ENCODE measurements around the gene HECTD3.
"Not testable (repeated sequence)": the region's sequence is repeated elsewhere in the genome, so short reads cannot be mapped to it uniquely, and the experiment has no call there.

The HECTD3 gene

DNA sequence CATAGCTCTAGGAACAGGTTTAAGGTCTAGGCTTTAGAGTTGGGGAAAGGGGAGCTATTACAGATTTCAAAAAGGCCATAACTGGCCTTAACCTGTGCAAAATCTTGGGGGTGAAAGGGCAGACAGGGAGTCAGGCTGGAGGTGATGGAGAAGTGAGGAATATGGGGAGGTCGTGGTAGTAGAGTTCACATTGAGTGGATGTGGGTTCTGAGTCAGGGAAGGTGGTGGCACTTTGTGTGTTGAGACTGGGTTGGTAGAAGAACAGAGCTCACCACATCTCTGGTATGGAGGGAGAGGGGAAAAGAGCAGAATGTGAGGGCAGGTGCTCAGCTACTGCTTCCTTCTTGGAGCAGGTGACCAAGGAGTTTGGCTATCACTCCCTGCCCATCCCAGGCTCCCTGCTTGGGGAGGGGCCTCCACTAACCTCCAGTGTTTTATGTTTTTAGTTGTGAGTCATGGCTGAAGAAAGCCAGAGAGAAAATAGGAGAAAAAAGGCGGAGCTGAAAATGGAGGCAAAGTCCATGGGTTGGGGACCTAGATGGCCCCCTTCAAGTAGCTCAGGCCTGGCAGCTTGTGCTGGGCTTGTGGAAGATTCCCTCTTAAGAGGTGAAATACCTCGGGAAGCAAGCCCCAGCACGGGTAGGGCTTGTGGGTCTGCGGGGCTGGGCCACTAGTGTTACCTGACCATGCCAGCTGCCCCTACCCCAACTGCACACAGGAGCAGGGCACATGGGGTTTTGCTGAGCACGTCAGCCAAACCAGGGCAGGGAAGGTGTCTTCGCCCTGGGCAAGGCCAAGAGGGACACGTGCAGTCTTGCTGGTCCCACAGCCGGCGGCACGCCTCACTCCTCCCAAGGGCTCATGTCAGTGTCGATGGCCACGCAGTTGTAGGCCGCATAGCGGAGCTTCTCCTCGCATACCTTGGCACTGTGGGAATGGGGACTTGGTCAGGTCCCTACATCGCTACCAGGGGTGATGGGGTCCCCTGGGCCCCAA, 8.2 kb downstream of the HECTD3 start:
- H3K9me3 ChIP-seq, result no peaks in the 10 kb centered on the region
- DNase-seq, result no peak
- H3K4me3 ChIP-seq (ENCODE audit: low read depth, low read length), result no peak overlapping the region
- no peak for TF ChIP-seq CTCF (IDR thresholded peaks at IDR 0.05; ENCODE audit: low read depth, low read length)
- H3K36me3 ChIP-seq, result no peaks in the 10 kb centered on the region
- no peaks in the 10 kb centered on the region for H3K27me3 ChIP-seq
- H3K4me1 ChIP-seq, result no peaks in the 10 kb centered on the region

DNA sequence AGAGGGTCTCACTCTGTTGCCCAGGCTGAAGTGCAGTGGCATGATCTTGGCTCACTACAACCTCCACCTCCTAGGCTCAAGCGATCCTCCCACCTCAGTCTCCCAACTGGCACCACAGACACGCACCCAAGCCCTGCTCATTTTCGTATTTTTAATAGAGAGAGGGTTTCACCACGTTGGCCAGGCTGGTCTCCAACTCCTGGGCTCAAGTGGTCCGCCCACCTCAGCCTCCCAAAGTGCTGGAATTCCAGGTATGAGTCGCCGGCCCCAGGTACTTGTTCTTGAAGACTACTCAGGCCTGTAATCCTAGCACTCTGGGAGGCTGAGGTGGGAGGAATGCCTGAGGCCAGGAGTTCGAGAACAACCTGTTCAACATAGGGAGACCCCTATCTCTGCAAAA, 9.5 kb downstream of the HECTD3 start:
- not testable (repeated sequence) for H3K27me3 ChIP-seq; H3K9me3 ChIP-seq; DNase-seq; H3K4me3 ChIP-seq (ENCODE audit: low read depth, low read length); H3K4me1 ChIP-seq; H3K36me3 ChIP-seq

DNA sequence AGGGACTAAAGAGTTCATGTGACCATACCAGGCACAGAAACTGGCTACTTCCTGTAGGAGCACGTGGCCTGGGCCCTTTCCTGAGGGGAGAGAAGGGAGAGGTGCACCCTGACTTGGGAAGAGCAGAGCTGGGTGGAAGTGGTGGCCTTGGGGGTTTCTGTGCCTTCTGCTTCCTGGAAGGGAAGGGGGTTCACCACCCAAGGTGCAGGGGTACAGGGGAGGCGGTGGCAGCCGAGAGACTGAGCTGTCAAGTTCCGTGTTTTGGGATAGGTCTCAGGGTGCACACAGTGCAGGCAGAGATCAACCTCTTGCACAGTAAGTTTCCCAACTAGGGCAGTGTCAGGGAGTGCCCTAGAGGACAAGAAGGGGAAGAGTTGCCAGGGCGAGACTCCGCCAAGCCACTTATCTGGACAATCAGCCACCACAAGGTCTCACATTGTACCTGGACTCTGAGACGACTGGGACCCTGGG, 10.1 kb downstream of the HECTD3 start:
- Histone ChIP-seq H3K4me3 (ENCODE audit: low read depth, low read length) (no peak overlapping the region), H3K9me3 (no peaks in the 10 kb centered on the region), H3K4me1 (no peaks in the 10 kb centered on the region), H3K36me3 (no peaks in the 10 kb centered on the region), H3K27me3 (no peaks in the 10 kb centered on the region)
- DNase-seq, result no peak
- no peak for TF ChIP-seq CTCF (IDR thresholded peaks at IDR 0.05; ENCODE audit: low read depth, low read length)

GRCh38 chr1:44999232-44999631, 11.9 kb downstream of the HECTD3 start:
- no peak for DNase-seq
- Histone ChIP-seq H3K36me3 (no peaks in the 10 kb centered on the region), H3K4me1 (no peaks in the 10 kb centered on the region), H3K9me3 (no peaks in the 10 kb centered on the region), H3K27me3 (no peaks in the 10 kb centered on the region), H3K4me3 (ENCODE audit: low read depth, low read length) (no peak overlapping the region)
- no peak for TF ChIP-seq CTCF (IDR thresholded peaks at IDR 0.05; ENCODE audit: low read depth, low read length)

DNA sequence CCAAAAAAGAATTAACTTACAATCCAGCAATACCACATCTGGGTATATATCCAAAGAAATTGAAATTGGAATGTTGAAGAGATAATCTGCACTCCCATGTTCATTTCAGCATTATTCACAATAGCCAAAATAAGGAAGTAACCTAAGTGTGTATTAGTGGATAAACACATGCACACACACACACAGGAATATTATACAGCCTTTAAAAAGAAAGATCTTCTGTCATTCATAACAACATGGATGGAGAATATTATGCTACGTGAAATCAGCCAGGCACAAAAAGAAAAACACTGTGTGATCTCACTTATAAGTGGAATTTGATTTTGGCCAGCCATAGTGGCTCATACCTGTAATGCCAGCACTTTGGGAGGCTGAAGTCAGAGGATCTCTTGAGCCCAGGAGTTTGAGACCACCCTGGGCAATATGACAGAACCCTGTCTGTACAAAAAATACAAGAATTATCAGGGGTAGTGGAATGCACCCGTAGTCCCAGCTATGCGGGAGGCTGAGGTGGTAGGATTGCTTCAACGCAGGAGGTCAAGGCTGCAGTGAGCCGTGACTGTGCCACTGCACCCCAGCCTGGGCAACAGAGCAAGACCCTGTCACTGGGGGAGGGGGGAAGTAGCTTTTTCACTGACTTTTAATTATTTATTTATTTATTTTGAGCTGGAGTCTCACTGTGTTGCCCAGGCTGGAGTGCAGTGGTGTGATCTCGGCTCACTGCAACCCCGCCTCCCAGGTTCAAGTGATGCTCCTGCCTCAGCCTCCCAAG, 15.5 kb downstream of the HECTD3 start:
- H3K4me3 ChIP-seq (ENCODE audit: low read depth, low read length), result no peak overlapping the region
- TF ChIP-seq CTCF (IDR thresholded peaks at IDR 0.05; ENCODE audit: low read depth, low read length), result no peak
- H3K4me1 ChIP-seq, result no peaks in the 10 kb centered on the region
- H3K9me3 ChIP-seq, result no peaks in the 10 kb centered on the region
- no peak for DNase-seq
- no peaks in the 10 kb centered on the region for H3K36me3 ChIP-seq
- H3K27me3 ChIP-seq, result no peaks in the 10 kb centered on the region

DNA sequence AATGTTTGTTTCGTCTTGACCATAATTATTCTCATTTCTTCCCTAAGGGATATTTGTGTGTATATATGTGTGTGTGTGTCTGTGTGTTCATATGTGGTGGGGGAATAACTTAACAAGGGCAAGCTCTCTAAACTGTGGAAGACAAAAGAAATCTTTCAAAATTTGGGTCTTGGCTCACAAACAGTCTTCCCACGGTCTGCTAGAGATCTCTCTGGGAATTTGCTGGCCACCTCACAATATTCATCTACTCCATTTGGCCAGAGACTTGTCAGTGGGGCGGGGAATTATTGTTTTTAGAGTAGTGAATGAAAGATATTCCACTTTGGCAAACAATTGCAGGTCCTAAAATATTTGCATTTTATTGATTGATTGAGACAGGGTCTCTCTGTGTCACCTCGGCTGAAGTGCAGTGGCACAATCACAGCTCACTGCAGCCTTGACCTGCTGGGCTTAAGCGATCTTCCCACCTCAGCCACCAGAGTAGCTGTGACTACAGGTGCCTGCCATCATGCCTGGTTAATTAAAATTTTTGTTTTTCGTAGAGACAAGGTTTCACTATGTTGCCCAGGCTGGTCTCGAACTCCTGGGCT, 16.7 kb downstream of the HECTD3 start:
- no peak overlapping the region for H3K4me3 ChIP-seq (ENCODE audit: low read depth, low read length)
- DNase-seq, result no peak
- H3K27me3 ChIP-seq, result no peaks in the 10 kb centered on the region
- H3K9me3 ChIP-seq, result no peaks in the 10 kb centered on the region
- no peaks in the 10 kb centered on the region for H3K4me1 ChIP-seq
- no peak for TF ChIP-seq CTCF (IDR thresholded peaks at IDR 0.05; ENCODE audit: low read depth, low read length)
- H3K36me3 ChIP-seq, result no peaks in the 10 kb centered on the region
